ENCODE data around the gene ENPP6.

- TF ChIP-seq CTCF (IDR thresholded peaks at IDR 0.05 in 4 of 5, conservative IDR thresholded peaks at IDR 0.05 in 1 of 5) = no peak
- TF ChIP-seq POLR2A (IDR thresholded peaks at IDR 0.05) = no peak
Observed at GRCh38 chr4:184255361-184255760, 37.7 kb upstream of the ENPP6 start.
